GM20000 (cell line): ENCODE results near the gene C1GALT1.

ENCODE experiments used
- DNase-seq: peaks from one replicate; pipeline ENCODE4 v3.0.0; 2012; ENCODE audit warnings: low spot score
- CTCF ChIP-seq: IDR thresholded peaks from 2 replicates; pipeline ENCODE4 v1.5.1; 2012; ENCODE audit warnings: mild to moderate bottlenecking, control low read depth; ENCODE audit errors: extremely low read depth, missing control alignments

C1GALT1 gene

GRCh38 chr7:7175075-7175695 lies 7.2 kb upstream of the C1GALT1 start:
- TF ChIP-seq CTCF = no peak
- no peak for DNase-seq

DNA sequence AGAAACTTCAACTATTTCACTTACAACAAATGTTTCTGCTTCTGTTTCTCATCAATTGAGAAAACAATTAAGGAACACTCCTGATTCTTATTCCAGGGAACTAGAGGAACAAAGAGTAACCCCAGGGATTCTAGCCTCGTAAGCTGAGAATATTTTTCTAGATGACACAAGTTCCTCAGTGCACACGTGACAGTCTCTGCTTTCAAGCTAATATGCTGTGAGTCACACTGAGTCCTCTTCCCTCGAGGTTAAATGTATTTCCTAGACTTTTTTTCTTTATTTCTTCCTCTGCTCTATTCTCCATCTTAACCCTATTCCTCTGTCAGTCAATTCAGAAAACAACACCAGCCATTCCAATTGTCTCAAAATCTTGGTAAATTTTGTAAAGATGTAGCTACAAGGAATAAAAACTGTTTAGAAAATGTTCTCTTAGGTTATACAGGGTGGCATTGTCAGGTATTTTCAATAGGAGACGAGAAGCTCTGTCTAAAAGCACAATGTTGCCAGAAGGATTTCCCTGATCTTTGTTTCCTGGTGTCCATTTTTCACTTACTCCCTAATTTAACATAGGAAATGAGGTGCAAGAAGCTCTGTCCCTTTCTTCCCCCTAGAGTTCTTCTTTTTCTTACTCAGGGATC lies 5.8 kb upstream of the C1GALT1 start:
- no peak for TF ChIP-seq CTCF
- DNase-seq = no peak

DNA sequence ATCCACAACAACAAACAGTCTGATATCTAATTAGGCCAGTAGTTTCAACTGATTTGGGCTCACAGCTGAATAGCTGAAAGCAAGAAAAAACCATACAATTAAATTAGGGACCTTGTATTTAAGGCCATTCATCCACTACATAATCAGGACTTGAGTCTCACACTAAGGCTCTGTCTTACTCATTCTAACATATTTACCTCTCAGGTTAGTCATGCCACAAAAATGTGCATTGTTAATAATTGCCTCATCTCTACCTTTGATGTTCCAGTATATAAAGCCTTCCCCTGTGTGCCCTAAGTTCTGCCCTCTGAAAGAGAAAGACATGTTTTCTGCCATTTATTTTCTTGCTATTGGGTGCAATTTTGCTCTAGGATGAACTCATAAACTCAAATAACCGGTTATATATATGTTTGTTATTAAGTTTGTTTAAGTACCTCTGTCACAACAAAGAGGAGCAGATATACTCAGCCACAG lies 5.3 kb upstream of the C1GALT1 start:
- no peak for DNase-seq
- TF ChIP-seq CTCF = no peak

GRCh38 chr7:7178081-7178480 lies 4.3 kb upstream of the C1GALT1 start:
- TF ChIP-seq CTCF = no peak
- no peak for DNase-seq

DNA sequence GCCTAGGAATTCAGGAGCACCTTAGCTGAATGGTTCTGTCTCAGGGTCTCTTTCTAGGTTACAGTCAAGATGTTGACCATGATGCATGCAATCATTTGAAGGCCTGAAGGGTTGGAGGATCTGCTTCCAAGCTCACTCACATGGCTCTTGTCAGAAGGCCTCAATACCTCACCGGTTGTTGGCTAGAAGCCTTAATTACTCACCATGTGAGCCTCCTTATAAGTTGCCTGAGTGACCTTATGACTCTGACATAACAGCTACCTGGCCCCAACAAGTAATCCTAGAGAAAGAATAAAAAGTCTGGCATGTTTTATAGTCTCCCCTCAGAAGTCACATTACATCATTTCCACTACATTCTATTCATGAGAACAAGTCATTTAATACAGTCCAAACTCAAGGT lies 3.4 kb upstream of the C1GALT1 start:
- no peak for TF ChIP-seq CTCF
- DNase-seq = no peak

GRCh38 chr7:7180725-7181449 lies 1.5 kb upstream of the C1GALT1 start:
- no peak for TF ChIP-seq CTCF
- DNase-seq = no peak

DNA sequence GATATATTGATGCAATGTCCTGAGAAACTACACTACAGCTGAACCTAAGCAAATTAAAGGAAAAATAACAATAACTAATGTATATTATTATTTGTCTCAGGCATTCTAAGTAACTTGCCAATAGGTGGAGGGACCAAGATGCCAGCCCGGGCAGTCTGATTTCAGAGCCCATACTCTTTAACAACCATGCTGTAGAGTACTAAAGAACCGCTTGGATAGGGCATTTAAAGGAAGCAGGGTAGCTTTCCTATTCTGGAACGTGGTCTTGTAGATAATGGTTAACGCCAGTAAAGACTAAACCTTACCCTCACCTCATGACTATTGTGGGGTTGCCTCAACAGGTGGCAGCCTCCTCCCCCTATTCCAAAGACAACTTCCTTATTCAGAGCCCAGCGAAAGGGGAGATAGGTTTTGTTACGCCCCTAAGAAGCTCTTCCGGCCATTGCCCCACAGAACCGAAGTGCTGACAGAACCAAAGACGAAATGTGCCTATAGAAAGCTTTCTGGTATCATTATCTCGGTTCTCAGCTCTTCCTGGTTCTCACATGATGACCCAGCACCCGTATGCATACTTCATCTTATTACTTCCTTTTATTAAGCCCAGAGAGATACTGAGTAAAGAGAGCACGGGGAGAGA lies 707 bp upstream of the C1GALT1 start:
- DNase-seq = peak; percentile 71
- TF ChIP-seq CTCF = peak; percentile 34
